HG02571 (cell line): ENCODE results near the gene IQCF2.
"Not testable (repeated sequence)": the region's sequence is repeated elsewhere in the genome, so short reads cannot be mapped to it uniquely, and the experiment has no call there.

Source experiments
- ATAC-seq: cut with Tn5 transposase; IDR thresholded peaks from one replicate; pipeline ENCODE4 v1.9.1; 2021; ENCODE audit warnings: mild to moderate bottlenecking, moderate library complexity; ENCODE audit not compliant: unreplicated experiment

IQCF2 gene

GRCh38 chr3:51876186-51876585, 14.8 kb downstream of the IQCF2 start:
- ATAC-seq = no peak

- no peak for ATAC-seq
These were observed 18.5 kb downstream of the IQCF2 start for GRCh38 chr3:51879937-51880336.

GRCh38 chr3:51886447-51886846, 25.0 kb downstream of the IQCF2 start:
- no peak for ATAC-seq

- ATAC-seq = no peak
These were observed 26.2 kb downstream of the IQCF2 start for GRCh38 chr3:51887620-51888019.

- ATAC-seq = no peak
These were observed 27.2 kb downstream of the IQCF2 start for GRCh38 chr3:51888463-51889105.

GRCh38 chr3:51891242-51892039, 30.0 kb downstream of the IQCF2 start:
- ATAC-seq = no peak

GRCh38 chr3:51894391-51894790, 33.0 kb downstream of the IQCF2 start:
- no peak for ATAC-seq

- ATAC-seq = no peak
These were observed 33.5 kb downstream of the IQCF2 start for GRCh38 chr3:51894939-51895338.

GRCh38 chr3:51896607-51897305, 35.3 kb downstream of the IQCF2 start:
- ATAC-seq = no peak

GRCh38 chr3:51897391-51897790, 36.0 kb downstream of the IQCF2 start:
- no peak for ATAC-seq

GRCh38 chr3:51900043-51900442, 38.6 kb downstream of the IQCF2 start:
- not testable (repeated sequence) for ATAC-seq

GRCh38 chr3:51902361-51902760, 40.9 kb downstream of the IQCF2 start:
- ATAC-seq = not testable (repeated sequence)

GRCh38 chr3:51904034-51904823, 42.8 kb downstream of the IQCF2 start:
- ATAC-seq = no peak

GRCh38 chr3:51908026-51908425, 46.6 kb downstream of the IQCF2 start:
- no peak for ATAC-seq
